ENCODE data around the gene VANGL2.

VANGL2 gene

GRCh38 chr1:160405331-160405877 is 5.0 kb downstream of the VANGL2 start:
- no peak for DNase-seq (ENCODE audit: low read depth in 2 of 3, low spot score in 1 of 3)

DNA sequence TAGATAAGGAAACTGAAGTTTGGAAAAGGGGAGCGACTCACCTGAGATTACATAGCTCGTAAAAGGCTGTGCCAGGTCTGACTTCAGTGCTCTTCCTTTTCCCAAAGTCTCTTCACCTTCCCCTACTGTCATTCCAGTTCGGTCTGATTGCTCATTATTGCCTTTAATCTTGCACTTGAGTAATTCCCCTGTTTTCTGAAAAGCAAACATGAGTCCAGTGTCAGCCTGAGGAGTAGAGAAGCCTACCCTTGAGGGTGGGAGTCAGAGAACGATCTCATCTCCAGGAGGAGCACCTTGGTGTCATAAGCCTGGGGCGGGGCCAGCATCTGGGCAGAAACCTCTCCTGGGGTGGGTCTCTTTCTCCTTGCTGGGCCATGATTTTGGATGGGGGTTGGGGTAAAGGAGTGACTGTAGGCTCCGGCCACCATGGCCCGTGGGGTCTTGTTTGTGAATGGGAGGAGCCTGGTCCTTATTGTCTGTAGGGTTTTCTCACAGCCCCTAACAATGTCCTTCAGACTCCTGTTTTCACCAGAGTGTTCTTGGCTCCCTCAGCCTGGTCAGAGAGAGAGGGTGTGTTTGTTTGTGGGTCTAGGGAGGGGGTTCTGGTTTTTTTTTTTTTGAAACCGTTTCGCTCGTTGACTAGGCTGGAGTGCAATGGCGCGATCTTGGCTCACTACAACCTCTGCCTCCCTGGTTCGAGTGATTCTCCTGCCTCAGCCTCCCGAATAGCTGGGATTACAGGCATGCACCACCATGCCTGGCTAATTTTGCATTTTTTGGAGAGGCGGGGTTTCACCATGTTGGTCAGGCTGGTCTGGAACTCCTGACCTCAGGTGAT is 6.0 kb downstream of the VANGL2 start:
- DNase-seq (ENCODE audit: low read depth in 2 of 3, low spot score in 1 of 3) = no peak

- DNase-seq (ENCODE audit: low read depth in 2 of 3, low spot score in 1 of 3) = no peak
These were observed 7.8 kb downstream of the VANGL2 start for GRCh38 chr1:160407839-160408801.

GRCh38 chr1:160408864-160409263 is 8.5 kb downstream of the VANGL2 start:
- no peak for DNase-seq (ENCODE audit: low read depth in 2 of 3, low spot score in 1 of 3)

GRCh38 chr1:160409486-160409885 is 9.1 kb downstream of the VANGL2 start:
- no peak for DNase-seq (ENCODE audit: low read depth in 2 of 3, low spot score in 1 of 3)

- DNase-seq (ENCODE audit: low read depth in 2 of 3, low spot score in 1 of 3) = no peak
These were observed 10.1 kb downstream of the VANGL2 start for GRCh38 chr1:160410406-160411005.

DNA sequence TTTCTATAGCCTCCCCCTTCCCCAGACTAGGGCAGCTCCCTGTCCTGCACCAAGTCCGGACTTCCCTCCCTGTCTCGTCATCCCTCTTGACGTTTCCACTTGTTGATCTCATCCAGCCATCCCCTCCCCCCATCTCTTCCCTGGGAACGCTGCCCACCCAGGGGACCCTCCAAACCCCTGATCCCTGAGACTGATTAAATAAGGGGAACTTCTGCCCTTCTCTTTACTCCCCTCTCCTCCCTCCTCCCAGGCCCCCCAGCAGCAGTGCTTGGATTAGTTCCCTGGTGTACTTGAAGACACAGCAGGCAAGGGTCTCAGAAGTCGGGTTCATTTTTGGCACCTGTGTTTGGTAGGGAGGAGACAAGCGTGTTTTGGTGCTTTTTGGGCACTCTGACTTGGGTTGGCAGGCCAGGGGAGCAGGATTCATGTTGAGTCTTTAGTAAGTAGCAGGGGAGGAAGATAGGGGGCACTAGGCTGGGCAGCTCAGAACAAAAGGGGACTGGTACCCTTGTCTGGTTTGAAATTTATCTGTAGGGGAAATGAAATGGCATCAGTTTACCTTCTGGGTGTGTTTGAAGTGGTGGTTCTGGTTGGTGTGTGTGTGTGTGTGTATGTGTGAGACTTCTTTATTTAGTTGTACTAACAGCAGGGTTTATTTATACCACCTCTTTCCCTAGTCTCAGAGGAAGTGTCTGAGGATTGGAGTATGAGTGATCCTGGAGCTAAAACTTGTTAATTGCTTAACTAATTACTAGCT is 11.1 kb downstream of the VANGL2 start:
- DNase-seq (ENCODE audit: low read depth in 2 of 3, low spot score in 1 of 3) = no peak

- no peak for DNase-seq (ENCODE audit: low read depth in 2 of 3, low spot score in 1 of 3)
These were observed 11.6 kb downstream of the VANGL2 start for GRCh38 chr1:160412028-160412362.

GRCh38 chr1:160413716-160414115 is 13.4 kb downstream of the VANGL2 start:
- DNase-seq (ENCODE audit: low read depth in 2 of 3, low spot score in 1 of 3) = no peak

- DNase-seq (ENCODE audit: low read depth in 2 of 3, low spot score in 1 of 3) = no peak
These were observed 14.5 kb downstream of the VANGL2 start for GRCh38 chr1:160414881-160415280.

- DNase-seq (ENCODE audit: low read depth in 2 of 3, low spot score in 1 of 3) = no peak
These were observed 15.4 kb downstream of the VANGL2 start for GRCh38 chr1:160415696-160416290.

DNA sequence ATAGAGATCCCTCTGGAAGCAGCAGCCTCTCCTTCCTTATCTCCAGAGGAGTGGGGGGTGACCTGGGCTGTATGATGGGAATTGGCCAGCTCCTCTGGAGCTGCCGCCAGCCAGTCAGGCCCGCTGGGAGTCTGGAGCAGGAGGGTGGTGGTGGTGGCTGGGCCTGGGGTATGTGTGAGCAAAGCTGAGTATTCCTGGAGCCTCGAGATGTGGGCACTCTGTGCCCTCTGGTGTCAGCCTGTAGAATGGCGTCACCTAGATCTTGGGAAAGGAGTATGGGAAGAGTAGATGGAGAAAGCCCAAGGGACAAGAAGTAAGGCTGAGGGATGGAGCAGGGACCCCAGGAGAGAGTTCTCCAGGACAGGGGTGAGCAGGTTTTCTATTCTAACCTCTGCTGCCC is 16.0 kb downstream of the VANGL2 start:
- no peak for DNase-seq (ENCODE audit: low read depth in 2 of 3, low spot score in 1 of 3)

- no peak for DNase-seq (ENCODE audit: low read depth in 2 of 3, low spot score in 1 of 3)
These were observed 18.1 kb downstream of the VANGL2 start for GRCh38 chr1:160418483-160418882.

- DNase-seq (ENCODE audit: low read depth in 2 of 3, low spot score in 1 of 3) = no peak
These were observed 18.9 kb downstream of the VANGL2 start for GRCh38 chr1:160419150-160419837.

DNA sequence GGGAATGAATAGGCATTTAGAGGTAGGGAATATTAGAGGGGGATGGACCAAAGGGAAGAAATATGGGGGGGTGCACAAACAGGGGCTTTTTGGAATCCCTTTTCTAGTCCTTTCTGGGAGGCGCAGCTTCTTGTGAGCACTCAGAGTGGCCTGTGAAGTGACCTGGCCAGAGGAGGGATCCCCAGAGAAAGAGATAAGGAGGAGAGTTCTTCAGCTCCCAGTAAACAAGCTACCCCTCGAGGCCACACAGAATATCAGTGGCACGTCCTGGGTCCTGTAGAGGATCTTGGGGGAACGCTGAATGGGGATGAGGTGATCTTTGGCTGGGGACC is 19.4 kb downstream of the VANGL2 start:
- DNase-seq (ENCODE audit: low read depth in 2 of 3, low spot score in 1 of 3) = no peak

DNA sequence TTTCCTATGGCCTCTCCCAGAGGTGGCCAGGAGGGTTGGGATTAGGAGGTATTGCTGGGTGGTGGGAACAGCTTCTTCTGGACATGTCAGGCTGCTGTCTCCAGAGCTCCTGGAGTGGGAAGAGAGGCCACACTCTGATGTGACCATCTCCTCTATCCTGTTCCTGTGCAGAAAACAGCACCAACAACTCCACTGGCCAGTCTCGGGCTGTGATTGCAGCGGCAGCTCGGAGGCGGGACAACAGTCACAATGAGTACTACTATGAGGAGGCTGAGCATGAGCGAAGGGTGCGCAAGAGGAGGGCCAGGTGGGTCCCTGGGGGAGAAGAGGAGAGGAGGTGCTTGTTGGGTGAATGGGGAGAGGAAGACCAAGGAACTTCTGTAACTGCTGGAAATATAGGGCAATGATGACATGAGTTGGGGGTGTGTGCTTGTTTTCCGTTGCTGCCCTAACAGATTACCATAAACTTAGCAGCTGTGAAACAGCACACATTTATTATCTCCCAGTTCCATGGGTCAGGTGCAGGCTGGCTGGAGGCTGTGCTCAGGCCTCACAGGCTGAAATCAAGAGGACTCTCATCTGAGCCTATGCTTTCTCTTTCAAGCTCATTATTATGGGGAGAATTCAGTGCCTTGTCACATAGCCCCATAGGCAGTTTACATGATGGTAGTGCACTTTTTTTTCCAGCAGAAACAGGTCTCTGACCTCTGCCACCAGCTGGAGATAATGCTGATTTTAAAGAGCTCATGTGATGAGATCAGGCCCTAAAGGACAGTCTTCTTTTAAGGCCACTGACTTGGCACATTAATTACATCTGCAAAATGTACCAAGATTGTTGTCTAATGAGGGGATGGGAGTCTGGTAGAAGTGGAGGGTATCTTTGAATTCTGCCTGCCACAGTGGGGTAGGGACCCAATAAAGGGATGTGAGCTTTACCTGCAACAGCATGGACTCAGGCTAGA is 20.8 kb downstream of the VANGL2 start:
- DNase-seq (ENCODE audit: low read depth in 2 of 3, low spot score in 1 of 3) = no peak

DNA sequence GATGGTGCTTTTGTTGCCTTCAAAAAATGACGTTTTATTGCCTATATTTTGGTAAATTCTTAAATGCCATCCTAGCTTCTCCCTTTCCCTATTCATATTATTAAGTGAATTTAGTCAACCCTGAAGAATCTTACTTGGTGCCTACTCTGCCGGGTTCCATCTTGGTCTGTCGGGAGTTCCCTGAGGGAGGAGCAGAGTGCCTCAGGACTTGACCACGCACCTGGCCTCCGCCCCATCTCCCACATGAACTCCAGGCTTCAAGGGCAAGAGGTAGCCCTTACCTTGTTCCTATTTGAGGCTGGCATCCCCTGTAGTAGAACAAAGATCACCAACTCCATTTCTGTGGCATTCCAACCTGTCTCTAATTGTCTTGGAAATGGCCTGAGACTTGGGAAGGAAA is 21.5 kb downstream of the VANGL2 start:
- no peak for DNase-seq (ENCODE audit: low read depth in 2 of 3, low spot score in 1 of 3)

- DNase-seq (ENCODE audit: low read depth in 2 of 3, low spot score in 1 of 3) = no peak
These were observed 23.6 kb downstream of the VANGL2 start for GRCh38 chr1:160423966-160424365.

DNA sequence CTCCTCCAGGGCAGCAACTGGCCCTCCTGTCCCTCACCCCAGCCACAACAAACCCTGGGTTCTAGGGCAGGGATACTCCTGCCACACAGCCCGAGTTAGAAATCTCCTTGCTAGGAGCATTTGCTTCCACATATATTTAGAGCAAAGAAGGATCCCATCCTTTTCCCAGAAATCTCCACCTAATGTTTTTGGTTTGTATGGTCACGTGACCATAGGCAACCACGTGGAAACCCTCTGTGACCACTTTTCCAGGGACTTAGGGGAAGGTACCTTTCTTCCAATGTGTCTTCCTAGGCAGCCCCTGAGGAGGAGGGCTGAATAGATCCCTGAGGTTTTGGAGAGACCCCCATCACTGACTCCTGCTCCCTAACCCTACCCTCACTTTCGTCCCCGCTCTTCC is 25.5 kb downstream of the VANGL2 start:
- DNase-seq (ENCODE audit: low read depth in 2 of 3, low spot score in 1 of 3) = no peak

Data from stimulated activated CD4-positive, alpha-beta T cell treated with anti-CD3 and anti-CD28 coated beads, Interleukin-12 subunit alpha, Interleukin-12 subunit beta, amount 100 ng/mL, for 48 hours (primary cell).